AG09309 (cell line): ENCODE data around the gene NDUFA3.

Experiments
- DNase-seq: peaks from one replicate; pipeline ENCODE4 v3.0.0-alpha.2; 2010; ENCODE audit warnings: low read depth
- H3K4me3 ChIP-seq: 2 replicates; pipeline ENCODE4 v1.5.1; 2011; ENCODE audit warnings: mild to moderate bottlenecking, low read depth, low read length, moderate library complexity; ENCODE audit not compliant: control insufficient read depth
- TF ChIP-seq, protein P1 (sequence below): IDR thresholded peaks from 2 replicates; pipeline ENCODE4 v1.5.1; 2011; ENCODE audit warnings: mild to moderate bottlenecking, low read depth, low read length, inconsistent platforms; ENCODE audit not compliant: insufficient read depth, control insufficient read depth; ENCODE audit errors: missing control alignments

NDUFA3 gene

DNA sequence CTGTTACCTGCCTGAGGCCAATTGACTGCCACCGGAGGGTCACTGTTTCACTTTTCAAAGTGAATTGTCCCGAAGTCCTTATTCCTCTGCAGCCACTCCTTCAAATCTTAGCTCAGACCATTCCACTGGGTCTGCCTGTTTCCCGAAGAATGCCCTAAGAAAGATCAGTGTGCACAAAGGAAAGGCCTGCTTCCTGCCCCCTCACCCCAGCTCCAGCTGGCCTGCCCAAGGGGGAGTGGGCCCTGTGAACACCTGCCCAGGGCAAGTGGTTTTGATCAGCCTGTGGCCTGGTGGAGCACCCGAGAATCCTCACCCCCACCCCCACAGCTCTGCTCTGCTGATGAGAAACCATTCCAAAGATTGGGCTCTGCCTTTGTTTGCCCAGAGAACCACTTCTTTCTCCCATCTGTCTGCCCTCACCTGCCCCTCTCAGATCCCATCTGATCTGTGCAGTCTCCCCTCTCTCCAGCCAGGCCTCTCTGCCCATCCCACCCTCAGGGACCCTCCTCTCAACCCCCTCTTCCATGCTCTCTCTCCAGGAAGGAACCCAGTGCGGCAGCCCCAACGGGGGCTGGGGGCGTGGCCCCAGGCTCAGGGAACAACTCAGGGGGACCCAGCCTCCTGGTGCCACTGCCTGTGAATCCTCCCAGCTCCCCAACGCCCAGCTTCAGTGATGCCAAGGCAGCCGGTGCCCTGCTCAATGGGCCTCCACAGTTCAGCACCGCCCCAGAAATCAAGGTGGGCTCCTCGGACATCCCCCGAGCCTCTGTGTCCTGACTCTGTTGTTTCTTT, 46.6 kb downstream of the NDUFA3 start:
- TF ChIP-seq, protein P1, sequence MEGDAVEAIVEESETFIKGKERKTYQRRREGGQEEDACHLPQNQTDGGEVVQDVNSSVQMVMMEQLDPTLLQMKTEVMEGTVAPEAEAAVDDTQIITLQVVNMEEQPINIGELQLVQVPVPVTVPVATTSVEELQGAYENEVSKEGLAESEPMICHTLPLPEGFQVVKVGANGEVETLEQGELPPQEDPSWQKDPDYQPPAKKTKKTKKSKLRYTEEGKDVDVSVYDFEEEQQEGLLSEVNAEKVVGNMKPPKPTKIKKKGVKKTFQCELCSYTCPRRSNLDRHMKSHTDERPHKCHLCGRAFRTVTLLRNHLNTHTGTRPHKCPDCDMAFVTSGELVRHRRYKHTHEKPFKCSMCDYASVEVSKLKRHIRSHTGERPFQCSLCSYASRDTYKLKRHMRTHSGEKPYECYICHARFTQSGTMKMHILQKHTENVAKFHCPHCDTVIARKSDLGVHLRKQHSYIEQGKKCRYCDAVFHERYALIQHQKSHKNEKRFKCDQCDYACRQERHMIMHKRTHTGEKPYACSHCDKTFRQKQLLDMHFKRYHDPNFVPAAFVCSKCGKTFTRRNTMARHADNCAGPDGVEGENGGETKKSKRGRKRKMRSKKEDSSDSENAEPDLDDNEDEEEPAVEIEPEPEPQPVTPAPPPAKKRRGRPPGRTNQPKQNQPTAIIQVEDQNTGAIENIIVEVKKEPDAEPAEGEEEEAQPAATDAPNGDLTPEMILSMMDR, result no peak
- no peak overlapping the region for H3K4me3 ChIP-seq
- DNase-seq, result no peak

DNA sequence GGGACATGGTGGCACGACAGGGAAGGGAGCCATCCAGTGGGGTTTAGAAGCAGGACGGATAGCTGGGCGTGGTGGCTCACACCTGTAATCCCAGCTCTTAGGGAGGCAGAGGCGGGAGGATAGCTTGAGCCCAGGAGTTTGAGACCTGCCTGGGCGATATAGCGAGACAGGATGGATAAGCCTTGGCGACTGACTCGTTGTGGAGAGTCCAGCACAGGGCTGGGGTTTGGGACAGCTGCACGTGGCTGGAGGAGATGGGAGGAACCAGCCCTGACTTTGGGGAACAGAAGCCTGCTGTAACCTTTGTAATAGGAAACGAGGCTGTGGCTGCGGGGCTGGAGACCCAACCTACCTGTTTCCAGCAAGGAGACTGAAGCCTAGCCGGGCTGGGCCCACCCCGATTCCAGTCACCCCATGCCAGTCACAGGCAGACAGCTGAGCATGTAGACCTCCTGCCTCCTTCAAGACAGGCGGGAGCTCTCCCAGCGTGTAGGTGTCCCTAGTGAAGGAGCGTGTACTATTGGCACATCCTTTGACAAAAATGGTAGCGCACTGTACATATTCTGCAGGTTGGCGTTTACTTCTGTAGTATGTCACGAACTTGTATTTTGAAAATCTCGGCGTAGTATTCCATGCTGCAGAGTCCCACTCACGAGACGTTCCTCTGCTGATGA, 48.8 kb downstream of the NDUFA3 start:
- TF ChIP-seq, protein P1, result no peak
- H3K4me3 ChIP-seq, result no peak overlapping the region
- no peak for DNase-seq

DNA sequence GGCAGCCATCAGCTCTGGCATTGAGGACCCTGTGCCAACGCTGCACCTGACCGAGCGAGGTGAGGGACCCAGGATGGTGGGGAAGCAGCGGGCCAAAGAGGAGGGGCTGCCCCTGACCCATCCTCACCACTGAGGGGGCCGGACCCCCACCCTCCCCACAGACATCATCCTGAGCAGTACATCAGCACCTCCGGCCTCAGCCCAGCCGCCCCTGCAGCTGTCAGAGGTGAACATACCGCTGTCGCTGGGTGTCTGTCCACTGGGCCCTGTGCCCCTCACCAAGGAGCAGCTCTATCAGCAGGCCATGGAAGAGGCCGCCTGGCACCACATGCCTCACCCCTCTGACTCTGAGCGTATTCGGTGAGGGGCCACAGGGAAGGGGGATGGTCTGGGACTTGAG, 49.6 kb downstream of the NDUFA3 start:
- TF ChIP-seq, protein P1, result no peak
- no peak for DNase-seq
- H3K4me3 ChIP-seq, result no peak overlapping the region

DNA sequence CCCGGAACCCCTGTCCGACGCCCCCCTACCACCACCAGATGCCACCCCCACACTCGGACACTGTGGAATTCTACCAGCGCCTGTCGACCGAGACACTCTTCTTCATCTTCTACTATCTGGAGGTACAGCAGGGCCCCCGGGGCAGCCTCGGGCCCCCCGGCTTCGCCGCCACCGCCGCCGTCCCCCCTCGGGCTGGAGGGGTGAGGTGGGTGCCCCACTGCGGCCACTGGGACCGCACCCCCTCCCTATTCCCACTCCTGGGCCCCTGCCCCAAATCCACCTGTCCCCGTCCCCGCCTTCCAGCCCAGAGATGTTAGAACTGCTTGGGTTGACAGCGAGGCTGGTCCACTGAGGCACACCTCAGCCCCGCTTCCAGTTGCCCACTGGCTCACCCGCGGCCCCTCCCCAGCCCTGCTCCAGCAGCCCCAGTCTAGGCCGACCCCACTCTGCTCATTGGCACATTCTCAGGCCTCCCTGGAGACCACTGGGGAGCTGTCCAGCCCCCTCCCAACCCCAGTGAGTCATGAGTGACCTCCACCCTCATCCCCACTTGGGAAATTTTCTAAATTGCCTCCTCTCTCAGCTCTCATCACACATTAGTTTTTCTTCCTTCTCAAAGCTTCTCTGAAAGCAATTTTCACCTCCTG, 50.3 kb downstream of the NDUFA3 start:
- H3K4me3 ChIP-seq, result no peak overlapping the region
- no peak for DNase-seq
- TF ChIP-seq, protein P1, result no peak

DNA sequence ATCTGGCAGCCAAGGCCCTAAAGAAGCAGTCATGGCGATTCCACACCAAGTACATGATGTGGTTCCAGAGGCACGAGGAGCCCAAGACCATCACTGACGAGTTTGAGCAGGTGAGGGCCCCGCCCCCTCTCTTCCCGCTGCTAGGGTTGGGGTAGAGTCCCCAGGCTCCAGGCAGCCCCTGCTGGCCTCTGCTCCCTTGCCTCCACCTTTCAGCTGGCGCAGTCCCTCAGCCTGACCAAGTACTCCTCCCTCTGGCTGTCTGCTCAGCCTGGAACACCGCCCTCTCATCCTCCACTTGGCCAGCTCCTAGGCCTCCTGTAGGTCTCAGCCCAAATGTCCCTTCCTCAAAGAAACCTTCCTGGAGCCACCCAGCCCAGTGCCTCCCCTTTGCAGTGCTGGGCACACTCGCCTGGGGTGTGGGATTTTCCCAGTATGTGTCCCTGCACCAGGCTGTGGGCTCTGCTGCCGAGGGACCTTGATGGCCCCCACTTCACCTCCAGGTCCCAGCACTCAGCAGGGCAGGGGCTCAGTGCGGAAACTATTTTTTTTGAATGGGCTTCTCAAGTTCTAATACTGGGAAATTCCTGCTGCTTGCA, 51.2 kb downstream of the NDUFA3 start:
- no peak overlapping the region for H3K4me3 ChIP-seq
- TF ChIP-seq, protein P1, result no peak
- DNase-seq, result no peak

DNA sequence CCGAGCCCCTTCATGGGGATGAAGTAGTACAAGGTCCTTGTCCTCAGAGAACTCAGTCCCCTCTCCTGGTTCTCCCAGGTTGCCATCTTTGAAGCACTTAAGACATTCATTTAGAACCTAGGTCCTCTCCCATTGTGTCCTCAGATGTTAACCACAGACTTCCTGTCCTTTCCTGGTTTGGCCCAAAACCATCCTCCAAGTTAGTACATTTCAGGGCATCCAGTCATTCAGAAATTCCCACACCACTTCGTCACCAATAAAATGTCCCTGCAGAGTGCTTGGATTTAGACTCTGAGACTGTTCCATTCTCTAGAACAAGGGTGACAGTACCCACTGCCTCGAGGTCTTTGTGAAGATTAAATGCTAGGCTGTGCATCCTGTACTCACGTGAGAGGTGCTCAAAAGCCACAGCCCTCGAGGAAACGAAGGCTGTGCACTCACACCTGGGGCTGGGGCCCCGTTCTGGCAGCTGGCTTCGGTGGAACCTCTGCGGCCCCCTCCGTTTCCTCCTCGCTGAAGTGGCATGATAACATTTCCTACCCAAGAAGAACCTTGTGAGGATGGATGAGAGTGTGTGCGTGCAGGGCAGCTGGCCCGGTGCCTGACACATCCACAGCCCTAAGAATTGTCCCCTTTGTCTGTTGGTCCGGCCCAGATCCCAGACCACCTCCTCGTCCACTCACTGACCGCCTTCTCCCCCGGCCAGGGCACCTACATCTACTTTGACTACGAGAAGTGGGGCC, 52.1 kb downstream of the NDUFA3 start:
- H3K4me3 ChIP-seq, result no peak overlapping the region
- TF ChIP-seq, protein P1, result no peak
- DNase-seq, result no peak
